GM12892 (cell line): ENCODE data around the gene ANKH.

ENCODE experiments used
- DNase-seq: peaks from one replicate; pipeline ENCODE4 v3.0.0; 2011; ENCODE audit not compliant: insufficient read length
- FAIRE-seq: peaks from 2 replicates; lab custom pipeline; 2011; peaks lifted over from hg19 to GRCh38; lab: Jason Lieb, UNC
- POLR2A ChIP-seq: IDR thresholded peaks from 2 replicates; pipeline ENCODE4 v1.6.1; 2011; ENCODE audit warnings: low read depth, low read length, control low read depth
- POLR2AphosphoS5 ChIP-seq: IDR thresholded peaks from 2 replicates; pipeline ENCODE4 v1.6.1; 2011; ENCODE audit warnings: low read depth, low read length, control low read depth
- TAF1 ChIP-seq: IDR thresholded peaks from 2 replicates; pipeline ENCODE4 v1.6.1; 2011; ENCODE audit warnings: low read depth, mild to moderate bottlenecking, control low read depth, low read length, borderline replicate concordance

The ANKH gene

DNA sequence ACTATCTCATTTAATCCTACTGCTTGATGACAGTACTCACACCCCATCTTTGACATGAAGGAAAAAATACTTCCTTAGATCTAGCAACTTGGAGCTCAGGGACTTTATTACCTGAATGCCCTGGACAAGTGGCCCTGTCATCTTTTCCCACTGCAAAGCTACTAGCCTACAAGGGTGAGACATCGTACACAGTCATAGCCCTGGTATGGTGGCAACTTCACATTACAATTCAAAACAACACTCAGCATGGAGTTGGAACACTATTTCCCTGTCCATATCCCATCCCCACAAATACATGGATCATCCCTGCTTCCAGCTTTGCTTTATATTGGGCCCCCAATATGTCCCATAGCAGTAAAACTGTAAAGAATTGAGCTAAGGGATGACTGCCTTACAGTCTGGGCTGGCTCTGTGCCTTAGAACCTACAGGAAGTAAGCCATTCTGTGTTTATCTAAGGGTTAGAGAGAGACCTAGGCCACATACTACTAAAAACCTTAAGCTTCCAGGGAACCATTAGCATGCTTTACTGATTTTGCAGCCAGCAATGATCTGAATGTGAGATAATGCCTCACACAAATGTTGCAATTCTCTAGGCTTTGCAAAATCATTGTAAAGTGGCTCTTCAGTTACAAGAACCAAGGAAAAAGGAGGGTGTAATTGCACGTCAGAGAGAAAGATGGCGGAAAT, 151.2 kb downstream of the ANKH start:
- FAIRE-seq (no peak), DNase-seq (no peak)
- TF ChIP-seq TAF1 = no peak
- TF ChIP-seq POLR2A = no peak
- no peak for TF ChIP-seq POLR2AphosphoS5

DNA sequence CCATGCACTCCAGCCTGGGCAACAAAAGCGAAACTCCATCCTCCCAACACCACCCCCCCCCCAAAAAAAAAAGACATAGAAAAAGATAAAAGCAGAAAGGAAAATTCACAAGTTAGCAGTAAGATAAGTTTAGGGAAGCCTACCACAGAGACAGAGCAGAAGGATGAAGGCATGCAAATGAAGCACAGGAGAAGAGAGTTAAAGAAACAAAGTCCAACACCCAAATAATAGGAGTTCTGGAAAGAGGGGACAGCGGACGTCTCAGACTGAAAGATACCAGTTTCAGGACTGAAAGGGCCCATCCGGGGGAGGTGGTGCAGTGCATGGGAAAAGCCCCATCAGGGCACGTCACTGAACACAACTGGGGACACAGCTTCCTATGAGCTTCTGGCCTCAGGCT, 152.8 kb downstream of the ANKH start:
- no peak for TF ChIP-seq POLR2AphosphoS5
- no peak for TF ChIP-seq POLR2A
- TF ChIP-seq TAF1 = no peak
- FAIRE-seq = no peak
- DNase-seq = no peak

GRCh38 chr5:14716755-14717752, 154.5 kb downstream of the ANKH start:
- FAIRE-seq = no peak
- no peak for TF ChIP-seq POLR2AphosphoS5
- TF ChIP-seq POLR2A = no peak
- TF ChIP-seq TAF1 = no peak
- no peak for DNase-seq

- FAIRE-seq = no peak
- no peak for DNase-seq
- no peak for TF ChIP-seq POLR2A
Observed at GRCh38 chr5:14715481-14715880, 156.1 kb downstream of the ANKH start.

DNA sequence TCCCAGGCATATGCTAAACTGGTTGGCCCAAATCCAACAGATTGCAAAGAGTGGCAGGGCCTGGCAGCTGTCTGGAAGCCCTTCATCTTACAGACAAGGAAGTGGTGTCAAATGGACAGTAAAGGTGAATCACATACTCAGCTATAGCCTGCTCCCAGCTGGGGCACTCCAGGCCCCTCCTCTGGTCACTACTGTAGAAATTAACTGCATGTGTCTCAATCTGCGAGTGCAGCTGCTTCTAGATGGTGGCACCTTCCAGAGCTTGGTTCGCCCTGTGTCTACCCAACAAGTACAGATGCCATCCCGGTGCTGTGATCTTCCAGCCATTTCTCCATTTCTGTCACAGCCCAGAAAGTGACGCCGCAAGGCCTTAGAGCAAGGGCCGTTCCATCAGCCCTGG, 156.9 kb downstream of the ANKH start:
- TF ChIP-seq POLR2AphosphoS5 (no peak), TAF1 (no peak), POLR2A (no peak)
- FAIRE-seq (no peak), DNase-seq (no peak)

DNA sequence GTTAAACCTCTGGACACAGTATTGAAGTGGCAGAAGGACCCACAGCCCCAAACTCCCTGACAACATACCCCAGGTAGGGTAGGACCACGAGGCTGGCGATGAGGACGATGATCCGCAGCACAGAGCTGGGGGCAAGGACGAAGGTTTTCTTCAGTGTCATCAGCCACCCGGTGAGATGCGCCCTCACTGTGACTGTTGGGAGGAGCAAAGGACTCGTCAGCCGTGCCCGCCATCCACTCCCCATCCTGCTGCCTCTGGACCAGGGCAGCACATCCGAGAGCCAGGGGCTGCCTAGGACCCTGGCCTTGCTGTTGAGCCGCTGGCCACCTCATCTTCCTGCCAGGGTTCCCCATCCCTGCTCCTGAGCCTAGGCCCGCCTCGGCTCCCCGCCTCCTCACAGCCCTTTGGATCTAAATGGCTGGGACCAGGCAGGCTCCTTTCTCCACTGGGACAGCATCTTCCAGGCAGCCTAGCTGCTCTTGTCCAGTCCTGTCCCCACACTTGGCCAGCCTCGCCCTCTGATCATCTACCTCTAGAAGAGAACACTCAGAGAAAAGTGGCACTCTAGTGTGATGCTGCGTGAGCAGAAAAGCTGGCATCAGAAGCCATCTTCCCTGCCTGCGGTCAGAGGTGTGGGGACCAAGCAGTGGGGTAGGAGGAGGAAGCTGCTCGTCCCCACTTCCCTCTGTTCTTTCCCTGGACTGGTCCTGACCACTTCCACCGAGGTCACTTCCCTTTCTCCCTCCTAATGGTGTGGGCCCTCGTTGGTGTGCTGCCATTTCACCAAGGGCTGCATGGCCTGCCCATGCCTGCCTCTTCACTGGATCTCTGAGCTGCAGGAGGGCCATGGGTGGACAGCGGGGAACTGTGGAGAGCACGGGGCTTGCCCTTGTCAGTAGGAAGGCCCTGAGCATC, 157.8 kb downstream of the ANKH start:
- no peak for FAIRE-seq
- DNase-seq = no peak
- TF ChIP-seq TAF1 = no peak
- no peak for TF ChIP-seq POLR2A
- TF ChIP-seq POLR2AphosphoS5 = no peak; the same call in 1 of the 2 replicates

DNA sequence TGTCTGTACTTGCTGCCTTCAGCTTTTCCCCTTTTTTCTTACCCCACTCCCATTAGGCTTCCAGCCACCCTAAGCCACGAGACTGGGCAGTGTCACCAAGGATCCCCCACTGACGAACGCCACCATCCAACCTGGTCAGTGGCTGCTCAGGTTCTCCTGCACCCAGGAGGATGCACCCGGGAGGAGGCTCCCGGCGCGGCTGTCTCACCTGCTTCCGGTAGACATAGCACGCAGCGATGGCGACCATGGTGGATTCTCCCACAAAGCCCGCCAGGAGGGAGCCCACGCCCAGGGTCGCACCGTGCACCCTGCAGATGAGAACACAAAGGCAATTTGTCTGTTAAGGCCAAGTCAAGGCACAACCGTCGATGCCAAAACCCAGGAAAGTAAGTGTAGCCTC, 158.9 kb downstream of the ANKH start:
- no peak for FAIRE-seq
- DNase-seq = no peak
- TF ChIP-seq POLR2AphosphoS5 (no peak), POLR2A (no peak), TAF1 (no peak)

DNA sequence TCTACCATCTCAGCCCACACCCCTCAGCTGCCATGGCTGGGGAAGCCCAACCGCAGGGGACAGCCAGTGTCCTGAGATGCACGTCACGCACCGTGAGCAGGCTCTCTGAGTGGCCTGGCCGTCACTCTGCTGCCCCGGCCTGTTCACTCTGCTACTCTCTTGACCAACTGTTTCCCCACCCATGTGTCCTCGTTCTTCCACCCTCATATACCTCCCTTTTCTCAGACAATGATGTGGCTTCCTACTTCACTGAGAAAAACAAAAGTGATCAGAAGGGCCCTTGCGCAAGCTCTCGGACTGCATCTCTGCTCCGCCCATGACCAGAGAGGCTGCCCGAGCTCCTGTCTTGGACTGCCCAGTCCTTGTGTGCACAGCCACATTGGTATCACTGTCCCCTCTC, 159.4 kb downstream of the ANKH start:
- FAIRE-seq (no peak), DNase-seq (no peak)

DNA sequence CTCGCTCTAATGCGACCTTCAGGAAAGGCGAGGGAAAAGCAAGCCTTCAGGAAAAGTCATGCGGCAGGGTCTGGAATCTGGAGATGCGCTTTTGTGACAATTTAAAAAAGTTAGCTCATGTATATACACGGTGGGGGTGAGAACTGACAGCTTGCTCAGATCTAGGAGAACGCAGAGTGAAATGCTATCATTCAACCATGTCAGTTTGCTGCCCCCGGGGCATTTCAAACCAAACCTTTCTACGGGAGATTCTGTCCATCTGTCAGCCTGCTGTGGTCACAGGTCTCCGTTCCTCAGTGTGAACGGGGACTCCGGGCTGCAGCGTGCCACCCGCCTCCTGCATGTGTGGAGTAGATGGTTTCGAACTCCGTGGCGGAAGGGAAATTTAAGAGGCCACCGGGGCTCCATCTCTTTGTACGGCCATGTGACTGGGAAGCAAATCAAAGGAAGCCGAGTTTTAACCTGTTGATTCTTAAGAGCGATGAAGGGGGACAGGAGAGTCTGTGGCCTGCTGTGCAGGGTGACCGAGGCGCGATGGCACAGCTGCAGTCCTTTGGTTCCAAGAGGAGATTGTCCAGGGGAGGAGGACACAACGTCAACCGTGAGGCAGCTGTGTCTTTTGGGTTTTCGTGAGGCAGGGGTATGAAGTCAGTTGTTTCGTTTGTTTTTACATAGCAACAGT, 161.1 kb downstream of the ANKH start:
- DNase-seq (no peak), FAIRE-seq (no peak)
- no peak for TF ChIP-seq POLR2A
- TF ChIP-seq TAF1 = no peak
- TF ChIP-seq POLR2AphosphoS5 = no peak

More for the DNA sequence above, 159.4 kb downstream of the ANKH start:
- no peak for TF ChIP-seq POLR2A
- TF ChIP-seq TAF1 = no peak

DNA sequence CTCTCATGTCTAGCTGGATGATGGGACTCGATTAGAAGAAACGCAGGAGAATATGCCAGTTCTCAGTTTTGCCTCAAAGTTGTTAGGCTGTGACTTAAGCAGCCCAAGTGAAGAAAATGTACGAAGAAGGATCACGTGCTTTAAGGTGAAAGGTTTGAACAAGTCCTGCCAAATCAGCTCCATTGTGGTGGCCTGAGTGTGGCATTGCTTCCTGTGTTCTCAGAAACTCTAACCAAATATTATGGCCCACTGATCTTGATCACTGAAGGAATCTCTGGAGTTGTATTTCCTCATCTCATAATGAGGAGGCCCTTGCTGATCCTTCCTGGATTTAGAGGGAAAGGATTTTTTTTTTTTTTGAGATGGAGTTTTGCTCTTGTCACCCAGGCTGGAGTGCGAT, 163.0 kb downstream of the ANKH start:
- DNase-seq (no peak), FAIRE-seq (no peak)
- TF ChIP-seq POLR2AphosphoS5 (no peak), POLR2A (no peak)
